HepG2 (cell line): ENCODE measurements around the gene ZNF383. TPM values are rescaled to one million over a fixed set of nuclear protein-coding genes. Genes with fewer than 3 reads are reported as not detected.

Experiments
- CREB1 ChIP-seq, 2 experiments: fragments of 450-650 bp in 1 of 2; IDR thresholded peaks; 2 replicates each; pipeline ENCODE4 v1.6.1; 2016 to 2017; ENCODE audit warnings: control low read depth in 1 of 2, mild to moderate bottlenecking in 1 of 2, missing compliant biosample characterization in 1 of 2, missing genetic modification characterization in 1 of 2
- FOXK2 ChIP-seq: fragments of 450-650 bp; IDR thresholded peaks from 2 replicates; pipeline ENCODE4 v1.6.1; 2016
- JUND ChIP-seq: sonication (generic); formaldehyde crosslinking; IDR thresholded peaks from 2 replicates; pipeline ENCODE4 v1.8.0; 2022; ENCODE audit warnings: mild to moderate bottlenecking, missing genetic modification reagents
- KIAA2018 ChIP-seq: sonication (generic); formaldehyde crosslinking; IDR thresholded peaks from 2 replicates; pipeline ENCODE4 v1.5.0; 2020; ENCODE audit warnings: mild to moderate bottlenecking, missing genetic modification reagents, borderline replicate concordance
- MIXL1 ChIP-seq: IDR thresholded peaks from 2 replicates; pipeline ENCODE4 v1.6.1; 2016
- NR1H2 ChIP-seq: sonication (generic); formaldehyde crosslinking; IDR thresholded peaks from 2 replicates; pipeline ENCODE4 v1.8.1; 2022; ENCODE audit warnings: low read depth, missing genetic modification reagents, borderline replicate concordance
- SP2 ChIP-seq: sonication (generic); formaldehyde crosslinking; IDR thresholded peaks from 2 replicates; pipeline ENCODE4 v1.5.1; 2020; ENCODE audit warnings: mild to moderate bottlenecking, missing genetic modification reagents
- ZMYM4 ChIP-seq: sonication (generic); formaldehyde crosslinking; IDR thresholded peaks from 2 replicates; pipeline ENCODE4 v1.8.1; 2023; ENCODE audit warnings: mild to moderate bottlenecking, missing genetic modification reagents
- ZNF672 ChIP-seq: sonication (generic); formaldehyde crosslinking; IDR thresholded peaks from 2 replicates; pipeline ENCODE4 v1.8.1; 2022; ENCODE audit warnings: missing genetic modification reagents
- polyA plus RNA-seq, 8 experiments: library from polyadenylated mRNA; depleted of rRNA in 3 of 8; stranded (reverse) in 7 of 8; unstranded in 1 of 8; fragments of >200 nt; fragmentation: Illumina TruSeq in 4 of 8; extraction: Trizol in 4 of 8; gene quantifications; 2 replicates each; pipeline versions ENCODE4 v1.2.1 to v1.2.3, GENCODE V29; 2011 to 2016; ENCODE audit warnings: low read depth in 4 of 8, missing spikeins in 1 of 8, mixed read lengths in 1 of 8; ENCODE audit not compliant: insufficient read depth in 1 of 8
- total RNA-seq, 5 experiments: library from RNA; depleted of rRNA; stranded (reverse); fragments of >200 nt; fragmentation: Illumina TruSeq; extraction: Trizol; gene quantifications; 2 replicates each; pipeline ENCODE4 v1.2.3, GENCODE V29; 2016; ENCODE audit warnings: low read depth in 1 of 5
- TF ChIP-seq, protein P1 (sequence below): sonication (generic); formaldehyde crosslinking; IDR thresholded peaks from 2 replicates; pipeline ENCODE4 v1.4.0; 2020; ENCODE audit warnings: missing genetic modification reagents, mild to moderate bottlenecking, borderline replicate concordance
- TF ChIP-seq, protein P2 (sequence below): IDR thresholded peaks from 2 replicates; pipeline ENCODE4 v1.6.1; 2018; ENCODE audit warnings: missing genetic modification reagents
- TF ChIP-seq, protein P3 (sequence below): sonication (generic); formaldehyde crosslinking; IDR thresholded peaks from 2 replicates; pipeline ENCODE4 v1.4.0; 2020; ENCODE audit warnings: mild to moderate bottlenecking, missing genetic modification reagents

ZNF383 gene
- total and polyA plus RNA-seq, 2 of the 13 experiments (the other 11 are each of a cell fraction or from before 2014, with no cell fraction given): 2.6 to 4.1 TPM

DNA sequence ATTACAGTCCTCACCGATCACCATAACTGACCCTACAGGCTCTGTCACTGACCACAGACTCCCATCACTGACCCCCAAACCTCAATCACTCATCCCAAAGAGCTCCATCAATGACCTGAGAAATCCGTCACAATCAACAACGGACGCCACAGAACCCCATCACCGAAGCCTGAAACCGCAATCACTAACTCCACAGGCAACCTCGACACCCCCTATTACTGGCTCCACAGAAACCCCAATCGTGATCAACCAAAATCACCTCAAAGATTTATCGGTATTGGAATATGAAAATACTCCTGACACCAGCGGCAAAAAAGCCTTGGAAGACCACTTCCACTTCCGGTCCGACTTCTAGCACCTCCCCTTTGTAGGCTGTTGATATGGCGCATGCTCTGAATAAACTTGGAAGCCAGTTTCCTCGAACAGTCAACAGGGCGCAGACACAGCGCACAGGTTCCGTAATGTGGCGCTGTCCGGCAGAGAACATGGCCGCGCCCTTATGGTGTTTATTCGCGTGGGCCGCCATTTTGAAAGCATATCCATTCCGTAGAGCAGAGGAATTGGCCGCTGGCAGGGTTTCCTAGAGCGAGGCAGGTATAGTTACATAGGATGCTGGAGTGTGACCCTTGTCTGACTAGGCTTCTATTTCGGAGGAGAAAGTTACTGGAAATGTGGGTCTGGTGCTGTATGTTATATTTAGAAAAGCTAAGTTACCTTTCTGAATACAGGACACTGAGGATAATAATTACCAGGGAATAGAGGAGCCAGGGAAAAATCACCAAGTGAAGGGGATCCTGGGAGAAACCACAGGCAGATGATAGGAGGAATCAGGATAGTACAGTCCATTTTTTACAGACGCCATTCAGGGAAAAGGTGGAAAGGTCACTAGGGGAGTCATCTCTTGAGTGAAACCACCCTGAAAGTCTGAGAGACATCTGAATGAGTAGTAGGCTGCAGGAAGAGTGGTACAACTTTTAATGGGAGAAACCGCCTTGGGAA lies 45.3 kb upstream of the ZNF383 start, which contains the start of gene ZNF585A (continued):
- TF ChIP-seq, protein P1, sequence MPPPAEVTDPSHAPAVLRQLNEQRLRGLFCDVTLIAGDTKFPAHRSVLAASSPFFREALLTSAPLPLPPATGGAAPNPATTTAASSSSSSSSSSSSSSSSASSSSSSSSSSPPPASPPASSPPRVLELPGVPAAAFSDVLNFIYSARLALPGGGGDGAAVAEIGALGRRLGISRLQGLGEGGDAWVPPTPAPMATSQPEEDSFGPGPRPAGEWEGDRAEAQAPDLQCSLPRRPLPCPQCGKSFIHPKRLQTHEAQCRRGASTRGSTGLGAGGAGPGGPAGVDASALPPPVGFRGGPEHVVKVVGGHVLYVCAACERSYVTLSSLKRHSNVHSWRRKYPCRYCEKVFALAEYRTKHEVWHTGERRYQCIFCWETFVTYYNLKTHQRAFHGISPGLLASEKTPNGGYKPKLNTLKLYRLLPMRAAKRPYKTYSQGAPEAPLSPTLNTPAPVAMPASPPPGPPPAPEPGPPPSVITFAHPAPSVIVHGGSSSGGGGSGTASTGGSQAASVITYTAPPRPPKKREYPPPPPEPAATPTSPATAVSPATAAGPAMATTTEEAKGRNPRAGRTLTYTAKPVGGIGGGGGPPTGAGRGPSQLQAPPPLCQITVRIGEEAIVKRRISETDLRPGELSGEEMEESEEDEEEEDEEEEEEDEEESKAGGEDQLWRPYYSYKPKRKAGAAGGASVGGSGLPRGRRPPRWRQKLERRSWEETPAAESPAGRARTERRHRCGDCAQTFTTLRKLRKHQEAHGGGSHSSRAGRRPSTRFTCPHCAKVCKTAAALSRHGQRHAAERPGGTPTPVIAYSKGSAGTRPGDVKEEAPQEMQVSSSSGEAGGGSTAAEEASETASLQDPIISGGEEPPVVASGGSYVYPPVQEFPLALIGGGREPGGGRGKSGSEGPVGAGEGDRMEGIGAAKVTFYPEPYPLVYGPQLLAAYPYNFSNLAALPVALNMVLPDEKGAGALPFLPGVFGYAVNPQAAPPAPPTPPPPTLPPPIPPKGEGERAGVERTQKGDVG (CRISPR knock-in tag): no peak
- TF ChIP-seq NR1H2 (CRISPR knock-in tag): no peak
- TF ChIP-seq, protein P2, sequence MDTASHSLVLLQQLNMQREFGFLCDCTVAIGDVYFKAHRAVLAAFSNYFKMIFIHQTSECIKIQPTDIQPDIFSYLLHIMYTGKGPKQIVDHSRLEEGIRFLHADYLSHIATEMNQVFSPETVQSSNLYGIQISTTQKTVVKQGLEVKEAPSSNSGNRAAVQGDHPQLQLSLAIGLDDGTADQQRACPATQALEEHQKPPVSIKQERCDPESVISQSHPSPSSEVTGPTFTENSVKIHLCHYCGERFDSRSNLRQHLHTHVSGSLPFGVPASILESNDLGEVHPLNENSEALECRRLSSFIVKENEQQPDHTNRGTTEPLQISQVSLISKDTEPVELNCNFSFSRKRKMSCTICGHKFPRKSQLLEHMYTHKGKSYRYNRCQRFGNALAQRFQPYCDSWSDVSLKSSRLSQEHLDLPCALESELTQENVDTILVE (CRISPR knock-in tag): no peak
- no peak for TF ChIP-seq KIAA2018
- peak; percentile 47 for TF ChIP-seq CREB1 (IDR thresholded peaks at IDR 0.05)
- peak; percentile 91 for TF ChIP-seq CREB1 (CRISPR knock-in tag; IDR thresholded peaks at IDR 0.05)
- TF ChIP-seq, protein P3, sequence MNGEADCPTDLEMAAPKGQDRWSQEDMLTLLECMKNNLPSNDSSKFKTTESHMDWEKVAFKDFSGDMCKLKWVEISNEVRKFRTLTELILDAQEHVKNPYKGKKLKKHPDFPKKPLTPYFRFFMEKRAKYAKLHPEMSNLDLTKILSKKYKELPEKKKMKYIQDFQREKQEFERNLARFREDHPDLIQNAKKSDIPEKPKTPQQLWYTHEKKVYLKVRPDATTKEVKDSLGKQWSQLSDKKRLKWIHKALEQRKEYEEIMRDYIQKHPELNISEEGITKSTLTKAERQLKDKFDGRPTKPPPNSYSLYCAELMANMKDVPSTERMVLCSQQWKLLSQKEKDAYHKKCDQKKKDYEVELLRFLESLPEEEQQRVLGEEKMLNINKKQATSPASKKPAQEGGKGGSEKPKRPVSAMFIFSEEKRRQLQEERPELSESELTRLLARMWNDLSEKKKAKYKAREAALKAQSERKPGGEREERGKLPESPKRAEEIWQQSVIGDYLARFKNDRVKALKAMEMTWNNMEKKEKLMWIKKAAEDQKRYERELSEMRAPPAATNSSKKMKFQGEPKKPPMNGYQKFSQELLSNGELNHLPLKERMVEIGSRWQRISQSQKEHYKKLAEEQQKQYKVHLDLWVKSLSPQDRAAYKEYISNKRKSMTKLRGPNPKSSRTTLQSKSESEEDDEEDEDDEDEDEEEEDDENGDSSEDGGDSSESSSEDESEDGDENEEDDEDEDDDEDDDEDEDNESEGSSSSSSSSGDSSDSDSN: no peak
- TF ChIP-seq ZMYM4 (CRISPR knock-in tag): peak; percentile 77
- no peak for TF ChIP-seq SP2 (CRISPR knock-in tag)
- no peak for TF ChIP-seq ZNF672 (CRISPR knock-in tag)
- TF ChIP-seq JUND: no peak
- TF ChIP-seq FOXK2: peak; percentile 89
- TF ChIP-seq MIXL1 (CRISPR knock-in tag): 0 out of 2 replicates have a peak, but pooled peaks have one; percentile 50
